GM12878 (cell line): ENCODE data around the gene HOXA1. TPM values are rescaled to one million over a fixed set of nuclear protein-coding genes. Genes with fewer than 3 reads are reported as not detected.

Experiments used
- ATAC-seq: fragments of 200-7000 bp; cut with Tn5 transposase; 3 replicates; pipeline ENCODE4 v1.9.1; 2020; ENCODE audit warnings: mild to moderate bottlenecking, moderate library complexity
- BruUV-seq: library from RNA; stranded (reverse); fragments of 400-500 nt; replicated peaks from 2 replicates; lab custom pipeline; 2021; lab: Mats Ljungman, UMichigan
- CTCF ChIA-PET: fragments of 300-600 bp; sonication (Branson Sonifier 250); formaldehyde crosslinking; extraction: SDS; loops from one replicate; lab custom pipeline; 2021; ENCODE audit warnings: inconsistent platforms; lab: Yijun Ruan, JAX
- POLR2A ChIA-PET: fragments of 350-600 bp; formaldehyde crosslinking; extraction: SDS; loops from one replicate; lab custom pipeline; 2021; ENCODE audit warnings: inconsistent platforms; lab: Charles Lee
- RAD21 ChIA-PET: fragments of 300-600 bp; sonication (Branson Sonifier 250); formaldehyde crosslinking; loops from one replicate; lab custom pipeline; 2023; ENCODE audit warnings: antibody characterized with exemption; ENCODE audit not compliant: unreplicated experiment; lab: Charles Lee
- SMC1A ChIA-PET: fragments of 300-600 bp; sonication (Branson Sonifier 250); formaldehyde crosslinking; loops from one replicate; lab custom pipeline; 2023; ENCODE audit not compliant: unreplicated experiment, uncharacterized antibody; lab: Charles Lee
- DNase-seq: peaks from one replicate; pipeline ENCODE4 v3.0.0-alpha.2; 2011; ENCODE audit warnings: low read depth, low spot score
- FAIRE-seq: peaks from 3 replicates; lab custom pipeline; 2011; peaks lifted over from hg19 to GRCh38; lab: Jason Lieb, UNC
- H2AFZ ChIP-seq: 2 replicates; pipeline ENCODE4 v1.6.0; 2011; ENCODE audit warnings: low read depth, low read length, control low read depth; ENCODE audit not compliant: control insufficient read depth
- H3K27ac ChIP-seq: 2 replicates; pipeline ENCODE4 v1.5.1; 2011; ENCODE audit warnings: control low read depth; ENCODE audit not compliant: control insufficient read depth, insufficient read depth
- H3K27me3 ChIP-seq, 2 experiments: replicated peaks in 1 of 2; 2 replicates each; pipeline versions ENCODE4 v1.6.0 to v1.6.1; 2011; ENCODE audit warnings: low read length in 1 of 2; ENCODE audit not compliant: control insufficient read depth in 2 of 2, insufficient read depth in 2 of 2
- H3K36me3 ChIP-seq, 2 experiments: 2 replicates each; pipeline ENCODE4 v1.5.1; 2011; ENCODE audit warnings: low read length in 1 of 2; ENCODE audit not compliant: control insufficient read depth in 2 of 2, insufficient read depth in 2 of 2
- H3K4me1 ChIP-seq: 2 replicates; pipeline ENCODE4 v1.6.1; 2011; ENCODE audit warnings: mild to moderate bottlenecking, low read length, moderate library complexity, mixed read lengths; ENCODE audit not compliant: control insufficient read depth, insufficient read depth
- H3K4me2 ChIP-seq: 2 replicates; pipeline ENCODE4 v1.6.0; 2011; ENCODE audit warnings: control low read depth; ENCODE audit not compliant: control insufficient read depth, insufficient read depth
- H3K4me3 ChIP-seq: fragments of 200-600 bp; sonication (generic); 2 replicates; pipeline ENCODE4 v1.5.1; 2016
- H3K79me2 ChIP-seq: 2 replicates; pipeline ENCODE4 v1.6.0; 2011; ENCODE audit warnings: low read length; ENCODE audit not compliant: control insufficient read depth, insufficient read depth
- H3K9ac ChIP-seq: 2 replicates; pipeline ENCODE4 v1.8.0; 2011; ENCODE audit warnings: low read length, control low read depth, mixed read lengths; ENCODE audit not compliant: control insufficient read depth, insufficient read depth
- H3K9me3 ChIP-seq: replicated peaks from 3 replicates; pipeline ENCODE4 v1.5.1; 2011; ENCODE audit warnings: mild to moderate bottlenecking, low read length; ENCODE audit not compliant: control insufficient read depth, insufficient read depth
- H4K20me1 ChIP-seq: 2 replicates; pipeline ENCODE4 v1.6.0; 2011; ENCODE audit not compliant: control insufficient read depth, insufficient read depth
- ASH2L ChIP-seq: fragments of 300-600, 200-600 bp; sonication (generic); IDR thresholded peaks from 2 replicates; pipeline ENCODE4 v1.6.1; 2017; ENCODE audit warnings: low read depth, mild to moderate bottlenecking, borderline replicate concordance
- BCL3 ChIP-seq: IDR thresholded peaks from 2 replicates; pipeline ENCODE4 v1.6.1; 2011; ENCODE audit warnings: borderline replicate concordance, low read depth, mild to moderate bottlenecking, moderate library complexity, low read length; ENCODE audit not compliant: insufficient read depth, poor library complexity, severe bottlenecking
- CBX5 ChIP-seq: sonication (generic); IDR thresholded peaks from 2 replicates; pipeline ENCODE4 v1.6.1; 2016; ENCODE audit warnings: low read depth, moderate library complexity, mild to moderate bottlenecking, inconsistent platforms
- KAT2A ChIP-seq: conservative IDR thresholded peaks from 2 replicates; pipeline ENCODE4 v1.6.1; 2011; ENCODE audit warnings: low read depth, low read length; ENCODE audit not compliant: control insufficient read depth
- MEF2A ChIP-seq: IDR thresholded peaks from 2 replicates; pipeline ENCODE4 v1.6.1; 2011; ENCODE audit warnings: low read depth, mild to moderate bottlenecking, low read length, moderate library complexity; ENCODE audit not compliant: insufficient read depth
- RB1 ChIP-seq: fragments of 450-650 bp; formaldehyde crosslinking; IDR thresholded peaks from 2 replicates; pipeline ENCODE4 v1.6.1; 2017; ENCODE audit warnings: mild to moderate bottlenecking, borderline replicate concordance
- TBL1XR1 ChIP-seq: IDR thresholded peaks from 2 replicates; pipeline ENCODE4 v1.6.1; 2012; ENCODE audit warnings: low read depth, low read length, improper control_type of control experiment
- TCF12 ChIP-seq: IDR thresholded peaks from 2 replicates; pipeline ENCODE4 v1.6.1; 2011; ENCODE audit warnings: low read depth, mild to moderate bottlenecking, low read length
- USF1 ChIP-seq: IDR thresholded peaks from 2 replicates; pipeline ENCODE4 v1.6.1; 2011; ENCODE audit warnings: borderline replicate concordance, low read depth, mild to moderate bottlenecking, moderate library complexity, mixed read lengths, low read length; ENCODE audit not compliant: insufficient read depth; ENCODE audit errors: extremely low read length
- YBX1 ChIP-seq: fragments of 450-650 bp; IDR thresholded peaks from 2 replicates; pipeline ENCODE4 v1.6.1; 2016; ENCODE audit warnings: antibody characterized with exemption
- ZNF384 ChIP-seq: IDR thresholded peaks from 2 replicates; pipeline ENCODE4 v1.6.1; 2012; ENCODE audit warnings: low read depth, mild to moderate bottlenecking, low read length, improper control_type of control experiment, borderline replicate concordance
- WGBS: methylation state at CpG from one replicate; pipeline ENCODE4 v1.1.6; 2016; ENCODE audit warnings: low lambda C conversion rate; ENCODE audit not compliant: insufficient replicate concordance, insufficient coverage; ENCODE audit errors: missing lambda C conversion rate; 5-methylcytosine and 5-hydroxymethylcytosine counted together
- in situ Hi-C: fragments of 300-500 bp; cut with MboI; formaldehyde crosslinking; loops from 9 replicates; pipeline ENCODE4 v1.14.3; 2018; ENCODE audit warnings: mixed read lengths
- intact Hi-C: fragments of 100-400 bp; cut with micrococcal nuclease; formaldehyde crosslinking; loops from one replicate; pipeline ENCODE4 v1.14.2; 2022; ENCODE audit not compliant: unreplicated experiment
- polyA plus RNA-seq, 11 experiments: library from polyadenylated mRNA; depleted of rRNA in 4 of 11; unstranded in 6 of 11; stranded (reverse) in 5 of 11; fragments of >200 nt; fragmentation: Nextera tagmentation in 4 of 11; fragmentation: Illumina TruSeq in 1 of 11; extraction: Ambion mirVana in 4 of 11; extraction: Trizol in 1 of 11; gene quantifications; 1 replicate in 1 of 11; 2 replicates in 10 of 11; pipeline versions ENCODE4 v1.2.1 to v1.2.3, GENCODE V29; 2011 to 2016; ENCODE audit warnings: inconsistent platforms in 2 of 11, missing spikeins in 2 of 11, low read depth in 1 of 11
- total RNA-seq, 4 experiments: library from RNA; depleted of rRNA in 3 of 4; stranded (reverse); fragments of >200 nt in 3 of 4; fragmentation: Illumina TruSeq in 1 of 4; extraction: Trizol in 1 of 4; gene quantifications; 2 replicates each; pipeline versions ENCODE4 v1.2.1 to v1.2.3, GENCODE V29; 2013 to 2021
- TF ChIP-seq, protein P1 (sequence below), 3 experiments: IDR thresholded peaks in 2 of 3; conservative IDR thresholded peaks in 1 of 3; 2 replicates each; pipeline ENCODE4 v1.5.1; 2011; ENCODE audit warnings: low read depth in 3 of 3, low read length in 3 of 3, mild to moderate bottlenecking in 3 of 3, control low read depth in 2 of 3, moderate library complexity in 2 of 3, inconsistent platforms in 1 of 3, mixed read lengths in 1 of 3; ENCODE audit not compliant: control insufficient read depth in 2 of 3, insufficient read depth in 1 of 3; ENCODE audit errors: extremely low read depth in 1 of 3
- TF ChIP-seq, protein P2 (sequence below): fragments of 450-650 bp; formaldehyde crosslinking; IDR thresholded peaks from 2 replicates; pipeline ENCODE4 v1.4.0; 2020; ENCODE audit warnings: mild to moderate bottlenecking, moderate library complexity
- TF ChIP-seq, protein P3 (sequence below): IDR thresholded peaks from 2 replicates; pipeline ENCODE4 v1.6.1; 2012; ENCODE audit warnings: low read depth, low read length, improper control_type of control experiment

HOXA1 gene
- total and polyA plus RNA-seq, 10 of the 15 experiments (the other 5 are each of a cell fraction or from before 2014, with no cell fraction given) = 0.06 to 1.7 (median 0.18) TPM; not detected in 3

- no TSS peak for BruUV-seq
- ATAC-seq (no peak), DNase-seq (no peak), FAIRE-seq (no peak)
- Histone ChIP-seq H3K27ac (no peak overlapping the region), H3K36me3 (no peaks in the 10 kb centered on the region), H3K27me3 (peaks cover 0 to 7% of the 10 kb centered on the region in 2 experiments; a peak in 2 of 4 replicates), H3K79me2 (no peaks in the 10 kb centered on the region), H3K9ac (no peak overlapping the region), H3K4me3 (no peak overlapping the region), H4K20me1 (no peaks in the 10 kb centered on the region), H3K9me3 (no peaks in the 10 kb centered on the region; the same call in 2 of the 3 replicates), H3K4me2 (no peak overlapping the region), H2AFZ (no peak overlapping the region), H3K4me1 (no peaks in the 10 kb centered on the region; the same call in 1 of the 2 replicates)
- intact Hi-C loops (no loop called here), in situ Hi-C loops (no loop called here)
- RAD21 ChIA-PET = no interaction called here
- SMC1A ChIA-PET = interaction anchor here (1.7 kb wide), 1 partner anchor 11 kb away, joined by 8 read pairs; no protein-coding TSS in a partner anchor
- WGBS = 85% methylated on average over 36 of the region's 53 CpGs
- CTCF ChIA-PET = no interaction called here
- POLR2A ChIA-PET = no interaction called here
- TF ChIP-seq, protein P1, sequence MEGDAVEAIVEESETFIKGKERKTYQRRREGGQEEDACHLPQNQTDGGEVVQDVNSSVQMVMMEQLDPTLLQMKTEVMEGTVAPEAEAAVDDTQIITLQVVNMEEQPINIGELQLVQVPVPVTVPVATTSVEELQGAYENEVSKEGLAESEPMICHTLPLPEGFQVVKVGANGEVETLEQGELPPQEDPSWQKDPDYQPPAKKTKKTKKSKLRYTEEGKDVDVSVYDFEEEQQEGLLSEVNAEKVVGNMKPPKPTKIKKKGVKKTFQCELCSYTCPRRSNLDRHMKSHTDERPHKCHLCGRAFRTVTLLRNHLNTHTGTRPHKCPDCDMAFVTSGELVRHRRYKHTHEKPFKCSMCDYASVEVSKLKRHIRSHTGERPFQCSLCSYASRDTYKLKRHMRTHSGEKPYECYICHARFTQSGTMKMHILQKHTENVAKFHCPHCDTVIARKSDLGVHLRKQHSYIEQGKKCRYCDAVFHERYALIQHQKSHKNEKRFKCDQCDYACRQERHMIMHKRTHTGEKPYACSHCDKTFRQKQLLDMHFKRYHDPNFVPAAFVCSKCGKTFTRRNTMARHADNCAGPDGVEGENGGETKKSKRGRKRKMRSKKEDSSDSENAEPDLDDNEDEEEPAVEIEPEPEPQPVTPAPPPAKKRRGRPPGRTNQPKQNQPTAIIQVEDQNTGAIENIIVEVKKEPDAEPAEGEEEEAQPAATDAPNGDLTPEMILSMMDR (IDR thresholded peaks at IDR 0.05 in 2 of 3, conservative IDR thresholded peaks at IDR 0.05 in 1 of 3; ENCODE audit: control insufficient read depth in 2 of 3, extremely low read depth in 1 of 3, insufficient read depth in 1 of 3, low read depth in 3 of 3, low read length in 3 of 3) = no peak
- no peak for TF ChIP-seq BCL3
- TF ChIP-seq TCF12 = no peak
- TF ChIP-seq ASH2L = no peak
- TF ChIP-seq USF1 = no peak
- TF ChIP-seq, protein P2, sequence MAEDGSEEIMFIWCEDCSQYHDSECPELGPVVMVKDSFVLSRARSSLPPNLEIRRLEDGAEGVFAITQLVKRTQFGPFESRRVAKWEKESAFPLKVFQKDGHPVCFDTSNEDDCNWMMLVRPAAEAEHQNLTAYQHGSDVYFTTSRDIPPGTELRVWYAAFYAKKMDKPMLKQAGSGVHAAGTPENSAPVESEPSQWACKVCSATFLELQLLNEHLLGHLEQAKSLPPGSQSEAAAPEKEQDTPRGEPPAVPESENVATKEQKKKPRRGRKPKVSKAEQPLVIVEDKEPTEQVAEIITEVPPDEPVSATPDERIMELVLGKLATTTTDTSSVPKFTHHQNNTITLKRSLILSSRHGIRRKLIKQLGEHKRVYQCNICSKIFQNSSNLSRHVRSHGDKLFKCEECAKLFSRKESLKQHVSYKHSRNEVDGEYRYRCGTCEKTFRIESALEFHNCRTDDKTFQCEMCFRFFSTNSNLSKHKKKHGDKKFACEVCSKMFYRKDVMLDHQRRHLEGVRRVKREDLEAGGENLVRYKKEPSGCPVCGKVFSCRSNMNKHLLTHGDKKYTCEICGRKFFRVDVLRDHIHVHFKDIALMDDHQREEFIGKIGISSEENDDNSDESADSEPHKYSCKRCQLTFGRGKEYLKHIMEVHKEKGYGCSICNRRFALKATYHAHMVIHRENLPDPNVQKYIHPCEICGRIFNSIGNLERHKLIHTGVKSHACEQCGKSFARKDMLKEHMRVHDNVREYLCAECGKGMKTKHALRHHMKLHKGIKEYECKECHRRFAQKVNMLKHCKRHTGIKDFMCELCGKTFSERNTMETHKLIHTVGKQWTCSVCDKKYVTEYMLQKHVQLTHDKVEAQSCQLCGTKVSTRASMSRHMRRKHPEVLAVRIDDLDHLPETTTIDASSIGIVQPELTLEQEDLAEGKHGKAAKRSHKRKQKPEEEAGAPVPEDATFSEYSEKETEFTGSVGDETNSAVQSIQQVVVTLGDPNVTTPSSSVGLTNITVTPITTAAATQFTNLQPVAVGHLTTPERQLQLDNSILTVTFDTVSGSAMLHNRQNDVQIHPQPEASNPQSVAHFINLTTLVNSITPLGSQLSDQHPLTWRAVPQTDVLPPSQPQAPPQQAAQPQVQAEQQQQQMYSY = no peak
- TF ChIP-seq MEF2A = no peak
- no peak for TF ChIP-seq YBX1
- TF ChIP-seq, protein P3, sequence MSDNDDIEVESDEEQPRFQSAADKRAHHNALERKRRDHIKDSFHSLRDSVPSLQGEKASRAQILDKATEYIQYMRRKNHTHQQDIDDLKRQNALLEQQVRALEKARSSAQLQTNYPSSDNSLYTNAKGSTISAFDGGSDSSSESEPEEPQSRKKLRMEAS = no peak
- no peak for TF ChIP-seq TBL1XR1
- TF ChIP-seq CBX5 = no peak
- TF ChIP-seq RB1 = no peak
- TF ChIP-seq KAT2A = no peak
- TF ChIP-seq ZNF384 = no peak
Observed at GRCh38 chr7:27139334-27140125, 43.7 kb upstream of the HOXA1 start.
